ENCODE measurements around the gene CHRNB4. TPM values are rescaled to one million over a fixed set of nuclear protein-coding genes. Genes with fewer than 3 reads are reported as not detected.

Gene CHRNB4
- total and polyA plus RNA-seq, 4 donors = not detected

- Histone ChIP-seq H3K27ac (ENCODE audit: low read depth in 1 of 2, low read length in 2 of 2) (no peak overlapping the region), H3K9me3 (ENCODE audit: control insufficient read depth in 4 of 4, low read length in 3 of 4) (no peaks in the 10 kb centered on the region), H3K9ac (ENCODE audit: low read depth in 1 of 2, low read length in 2 of 2) (no peak overlapping the region), H3K27me3 (ENCODE audit: control insufficient read depth in 4 of 4, insufficient read depth in 4 of 4, low read length in 3 of 4) (no peaks in the 10 kb centered on the region), H3K4me3 (ENCODE audit: low read depth in 1 of 3, low read length in 3 of 3) (no peak overlapping the region), H3K4me1 (ENCODE audit: control insufficient read depth in 4 of 4, insufficient read depth in 4 of 4, low read length in 3 of 4) (no peaks in the 10 kb centered on the region), H3K36me3 (ENCODE audit: control insufficient read depth in 4 of 4, insufficient read depth in 3 of 4, low read depth in 1 of 4, low read length in 3 of 4) (no peaks in the 10 kb centered on the region)
- no peak for DNase-seq (ENCODE audit: low spot score)
- 91% methylated on average over 3 of the region's 3 CpGs for WGBS
- TF ChIP-seq RXRA (IDR thresholded peaks at IDR 0.05) (no peak), MAX (IDR thresholded peaks at IDR 0.05) (no peak), REST (IDR thresholded peaks at IDR 0.05) (no peak), JUND (IDR thresholded peaks at IDR 0.05) (no peak), HNF4G (IDR thresholded peaks at IDR 0.05) (no peak), YY1 (IDR thresholded peaks at IDR 0.05) (no peak), SP1 (IDR thresholded peaks at IDR 0.05) (no peak), NR2F2 (IDR thresholded peaks at IDR 0.05) (no peak), GABPA (IDR thresholded peaks at IDR 0.05 in 1 of 2, conservative IDR thresholded peaks at IDR 0.05 in 1 of 2) (no peak), EGR1 (IDR thresholded peaks at IDR 0.05; ENCODE audit: low read depth in 2 of 2) (no peak), ATF3 (IDR thresholded peaks at IDR 0.05) (no peak), RAD21 (IDR thresholded peaks at IDR 0.05) (no peak), HNF4A (conservative IDR thresholded peaks at IDR 0.05) (no peak), ZBTB33 (IDR thresholded peaks at IDR 0.05) (no peak), TAF1 (conservative IDR thresholded peaks at IDR 0.05) (no peak)
- TF ChIP-seq, protein P1, sequence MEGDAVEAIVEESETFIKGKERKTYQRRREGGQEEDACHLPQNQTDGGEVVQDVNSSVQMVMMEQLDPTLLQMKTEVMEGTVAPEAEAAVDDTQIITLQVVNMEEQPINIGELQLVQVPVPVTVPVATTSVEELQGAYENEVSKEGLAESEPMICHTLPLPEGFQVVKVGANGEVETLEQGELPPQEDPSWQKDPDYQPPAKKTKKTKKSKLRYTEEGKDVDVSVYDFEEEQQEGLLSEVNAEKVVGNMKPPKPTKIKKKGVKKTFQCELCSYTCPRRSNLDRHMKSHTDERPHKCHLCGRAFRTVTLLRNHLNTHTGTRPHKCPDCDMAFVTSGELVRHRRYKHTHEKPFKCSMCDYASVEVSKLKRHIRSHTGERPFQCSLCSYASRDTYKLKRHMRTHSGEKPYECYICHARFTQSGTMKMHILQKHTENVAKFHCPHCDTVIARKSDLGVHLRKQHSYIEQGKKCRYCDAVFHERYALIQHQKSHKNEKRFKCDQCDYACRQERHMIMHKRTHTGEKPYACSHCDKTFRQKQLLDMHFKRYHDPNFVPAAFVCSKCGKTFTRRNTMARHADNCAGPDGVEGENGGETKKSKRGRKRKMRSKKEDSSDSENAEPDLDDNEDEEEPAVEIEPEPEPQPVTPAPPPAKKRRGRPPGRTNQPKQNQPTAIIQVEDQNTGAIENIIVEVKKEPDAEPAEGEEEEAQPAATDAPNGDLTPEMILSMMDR (IDR thresholded peaks at IDR 0.05; ENCODE audit: low read depth, low read length, missing input control) = no peak
Measured at GRCh38 chr15:78598348-78598747, 42.7 kb downstream of the CHRNB4 start.

GRCh38 chr15:78597583-78597982, 43.4 kb downstream of the CHRNB4 start:
- no peak overlapping the region for H3K27ac ChIP-seq (ENCODE audit: low read depth in 1 of 2, low read length in 2 of 2)
- H3K27me3 ChIP-seq (ENCODE audit: control insufficient read depth in 4 of 4, insufficient read depth in 4 of 4, low read length in 3 of 4) = no peaks in the 10 kb centered on the region
- DNase-seq (ENCODE audit: low spot score) = no peak
- H3K4me1 ChIP-seq (ENCODE audit: control insufficient read depth in 4 of 4, insufficient read depth in 4 of 4, low read length in 3 of 4) = no peaks in the 10 kb centered on the region
- no peaks in the 10 kb centered on the region for H3K9me3 ChIP-seq (ENCODE audit: control insufficient read depth in 4 of 4, low read length in 3 of 4)
- TF ChIP-seq REST (IDR thresholded peaks at IDR 0.05) (no peak), TAF1 (conservative IDR thresholded peaks at IDR 0.05) (no peak), HNF4G (IDR thresholded peaks at IDR 0.05) (no peak), ATF3 (IDR thresholded peaks at IDR 0.05) (no peak), FOXA1 (IDR thresholded peaks at IDR 0.05) (no peak)
- WGBS = 92% methylated on average over 1 of the region's 1 CpG
- H3K9ac ChIP-seq (ENCODE audit: low read depth in 1 of 2, low read length in 2 of 2) = no peak overlapping the region
- H3K4me3 ChIP-seq (ENCODE audit: low read depth in 1 of 3, low read length in 3 of 3) = no peak overlapping the region
- no peaks in the 10 kb centered on the region for H3K36me3 ChIP-seq (ENCODE audit: control insufficient read depth in 4 of 4, insufficient read depth in 3 of 4, low read depth in 1 of 4, low read length in 3 of 4)
